RWPE1 (cell line): ENCODE data around the gene FAM168B.

Experiments
- CTCF ChIA-PET: fragments of 350-600 bp; sonication (Branson Sonifier 250); formaldehyde crosslinking; extraction: SDS; loops from one replicate; lab custom pipeline; 2021; lab: Yijun Ruan, JAX
- POLR2A ChIA-PET: fragments of 400-600 bp; formaldehyde crosslinking; extraction: SDS; loops from one replicate; lab custom pipeline; 2020; ENCODE audit warnings: antibody characterized with exemption; ENCODE audit not compliant: low non-redundant PET; lab: Yijun Ruan, JAX
- DNase-seq: peaks from one replicate; pipeline ENCODE4 v3.0.0; 2012; ENCODE audit warnings: low spot score
- H3K27ac ChIP-seq: fragments of 450-650 bp; 2 replicates; pipeline ENCODE4 v1.5.1; 2017
- TF ChIP-seq, protein P1 (sequence below): fragments of 450-650 bp; conservative IDR thresholded peaks from 2 replicates; pipeline ENCODE4 v1.5.1; 2017; ENCODE audit warnings: low read depth, mild to moderate bottlenecking

FAM168B gene

GRCh38 chr2:131008967-131009366 lies 84.3 kb downstream of the FAM168B start:
- TF ChIP-seq, protein P1, sequence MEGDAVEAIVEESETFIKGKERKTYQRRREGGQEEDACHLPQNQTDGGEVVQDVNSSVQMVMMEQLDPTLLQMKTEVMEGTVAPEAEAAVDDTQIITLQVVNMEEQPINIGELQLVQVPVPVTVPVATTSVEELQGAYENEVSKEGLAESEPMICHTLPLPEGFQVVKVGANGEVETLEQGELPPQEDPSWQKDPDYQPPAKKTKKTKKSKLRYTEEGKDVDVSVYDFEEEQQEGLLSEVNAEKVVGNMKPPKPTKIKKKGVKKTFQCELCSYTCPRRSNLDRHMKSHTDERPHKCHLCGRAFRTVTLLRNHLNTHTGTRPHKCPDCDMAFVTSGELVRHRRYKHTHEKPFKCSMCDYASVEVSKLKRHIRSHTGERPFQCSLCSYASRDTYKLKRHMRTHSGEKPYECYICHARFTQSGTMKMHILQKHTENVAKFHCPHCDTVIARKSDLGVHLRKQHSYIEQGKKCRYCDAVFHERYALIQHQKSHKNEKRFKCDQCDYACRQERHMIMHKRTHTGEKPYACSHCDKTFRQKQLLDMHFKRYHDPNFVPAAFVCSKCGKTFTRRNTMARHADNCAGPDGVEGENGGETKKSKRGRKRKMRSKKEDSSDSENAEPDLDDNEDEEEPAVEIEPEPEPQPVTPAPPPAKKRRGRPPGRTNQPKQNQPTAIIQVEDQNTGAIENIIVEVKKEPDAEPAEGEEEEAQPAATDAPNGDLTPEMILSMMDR = no peak
- ChIA-PET CTCF (interaction anchor here (0.7 kb wide), 1 partner anchor 21 kb away, joined by 3 read pairs; no protein-coding TSS in a partner anchor), POLR2A (no interaction called here)
- no peak overlapping the region for H3K27ac ChIP-seq
- DNase-seq = no peak

DNA sequence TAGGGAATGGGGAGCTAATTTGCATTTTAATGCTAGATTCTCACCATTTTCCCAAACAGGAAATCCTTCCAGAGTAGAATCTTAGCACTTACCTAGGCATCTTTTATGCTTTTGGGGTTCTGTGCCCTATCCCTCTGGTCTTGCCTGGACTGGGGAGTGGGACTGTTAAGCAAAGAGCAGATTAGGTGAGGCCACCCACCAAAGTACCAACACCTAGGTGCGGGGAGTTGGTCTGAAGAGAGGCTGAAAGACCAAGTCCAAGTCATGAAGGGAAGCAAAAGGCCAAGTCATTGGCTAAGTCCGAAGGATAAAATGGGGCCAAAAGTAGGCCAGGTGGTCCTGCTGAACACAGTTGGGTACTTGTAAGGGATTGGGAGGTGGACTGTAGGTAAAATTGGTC lies 86.7 kb downstream of the FAM168B start:
- DNase-seq = no peak
- ChIA-PET POLR2A (no interaction called here), CTCF (interaction anchor here (0.6 kb wide), 1 partner anchor 138 kb away, joined by 3 read pairs; no protein-coding TSS in a partner anchor)
- no peak overlapping the region for H3K27ac ChIP-seq
- TF ChIP-seq, protein P1 = no peak

DNA sequence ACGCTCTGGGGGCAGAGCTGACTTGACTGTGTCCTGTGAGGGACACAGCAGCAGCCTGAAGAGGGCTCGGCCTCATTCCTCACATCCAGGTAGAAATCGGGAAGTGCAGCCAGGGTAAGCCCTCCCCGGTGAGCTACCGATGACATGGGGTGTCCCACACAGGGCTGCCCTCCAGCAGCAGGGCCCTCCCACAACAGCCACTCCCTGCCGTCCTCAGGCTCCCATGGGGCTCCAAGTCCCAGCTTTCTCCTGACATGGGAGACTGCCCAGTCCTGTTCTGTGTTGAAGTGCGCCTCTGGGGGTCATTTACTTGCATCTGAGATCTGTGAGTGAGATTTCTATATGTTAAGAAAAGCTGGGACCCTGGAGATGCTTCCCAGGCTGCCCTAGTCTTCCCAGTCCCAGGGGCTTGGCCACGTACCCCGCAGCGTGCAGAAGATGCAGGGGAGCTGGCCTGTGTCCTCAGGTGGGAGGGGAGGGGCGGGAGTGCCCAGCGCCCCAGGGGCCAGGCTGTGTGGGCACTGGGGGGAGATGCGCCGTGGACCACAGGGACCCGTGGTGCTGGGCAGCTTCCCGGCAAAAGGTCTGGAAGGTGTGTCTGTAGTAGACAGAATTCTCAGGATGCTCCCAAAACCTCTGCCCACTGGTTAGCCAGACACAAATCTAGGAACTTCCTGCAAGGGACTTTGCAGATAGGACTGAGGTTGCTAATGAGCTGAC lies 87.9 kb downstream of the FAM168B start:
- POLR2A ChIA-PET = no interaction called here
- no peak for DNase-seq
- CTCF ChIA-PET = no interaction called here
- TF ChIP-seq, protein P1 = no peak
- peak overlapping the region; percentile 6; the same call in 1 of the 2 replicates for H3K27ac ChIP-seq

GRCh38 chr2:131004446-131005209 lies 88.6 kb downstream of the FAM168B start:
- ChIA-PET CTCF (no interaction called here), POLR2A (no interaction called here)
- DNase-seq = no peak
- TF ChIP-seq, protein P1 = no peak
- peak overlapping the region; percentile 6; the same call in 1 of the 2 replicates for H3K27ac ChIP-seq

GRCh38 chr2:130998561-130998960 lies 94.7 kb downstream of the FAM168B start:
- CTCF ChIA-PET = no interaction called here
- TF ChIP-seq, protein P1 = no peak
- no peak overlapping the region for H3K27ac ChIP-seq
- no peak for DNase-seq
- POLR2A ChIA-PET = interaction anchor here (0.6 kb wide), 1 partner anchor 36 kb away, joined by 4 read pairs; no protein-coding TSS in a partner anchor
